OCI-LY1 (cell line): ENCODE results near the gene SDC1.

Experiments used
- H2AFZ ChIP-seq: fragments of 200-600 bp; sonication (generic), shearing (Covaris generic); 2 replicates; pipeline ENCODE4 v1.6.0; 2014; ENCODE audit warnings: antibody characterized with exemption, mild to moderate bottlenecking, low read length
- H3F3A ChIP-seq: fragments of 200-600 bp; sonication (generic), shearing (Covaris generic); 2 replicates; pipeline ENCODE4 v1.6.0; 2014; ENCODE audit warnings: mild to moderate bottlenecking, antibody characterized with exemption, low read length, moderate library complexity; ENCODE audit not compliant: insufficient read depth
- H3K27ac ChIP-seq: fragments of 200-600 bp; sonication (generic); 2 replicates; pipeline ENCODE4 v1.5.1; 2014; ENCODE audit warnings: low read length, mixed run types, mild to moderate bottlenecking, low read depth; ENCODE audit not compliant: poor library complexity, severe bottlenecking
- H3K27me3 ChIP-seq: fragments of 200-600 bp; sonication (generic); 2 replicates; pipeline ENCODE4 v1.6.0; 2014; ENCODE audit warnings: antibody characterized with exemption, mild to moderate bottlenecking, low read length, moderate library complexity; ENCODE audit not compliant: insufficient read depth
- H3K36me3 ChIP-seq: fragments of 200-600 bp; sonication (generic); 2 replicates; pipeline ENCODE4 v1.6.1; 2014; ENCODE audit warnings: mild to moderate bottlenecking, antibody characterized with exemption, low read length, moderate library complexity, mixed read lengths; ENCODE audit not compliant: insufficient read depth
- H3K4me1 ChIP-seq: fragments of 200-600 bp; sonication (generic); 2 replicates; pipeline ENCODE4 v1.5.1; 2014; ENCODE audit warnings: mild to moderate bottlenecking, low read length, moderate library complexity; ENCODE audit not compliant: insufficient read depth, severe bottlenecking
- H3K4me2 ChIP-seq: fragments of 200-600 bp; sonication (generic), shearing (Covaris generic); 2 replicates; pipeline ENCODE4 v1.6.1; 2014; ENCODE audit warnings: low read length
- H3K4me3 ChIP-seq: fragments of 200-600 bp; sonication (generic); 2 replicates; pipeline ENCODE4 v1.5.1; 2014; ENCODE audit warnings: low read length, low read depth, mild to moderate bottlenecking, mixed read lengths; ENCODE audit not compliant: poor library complexity, severe bottlenecking
- H3K79me2 ChIP-seq: fragments of 200-600 bp; shearing (Covaris generic); 2 replicates; pipeline ENCODE4 v1.6.1; 2016; ENCODE audit warnings: mixed run types, low read length, mixed read lengths; ENCODE audit not compliant: insufficient read depth
- H3K9ac ChIP-seq: fragments of 200-600 bp; sonication (generic), shearing (Covaris generic); 2 replicates; pipeline ENCODE4 v1.6.1; 2014; ENCODE audit warnings: mild to moderate bottlenecking, low read length, mixed read lengths
- H3K9me2 ChIP-seq: fragments of 200-600 bp; sonication (generic), shearing (Covaris generic); 2 replicates; pipeline ENCODE4 v1.6.1; 2014; ENCODE audit warnings: low read depth, mild to moderate bottlenecking, low read length, mixed read lengths
- H3K9me3 ChIP-seq: fragments of 200-600 bp; shearing (Covaris generic); 2 replicates; pipeline ENCODE4 v1.6.1; 2014; ENCODE audit warnings: low read length, mixed read lengths
- H4K20me1 ChIP-seq: fragments of 200-600 bp; sonication (generic), shearing (Covaris generic); 2 replicates; pipeline ENCODE4 v1.6.0; 2016; ENCODE audit warnings: mild to moderate bottlenecking, low read length; ENCODE audit not compliant: insufficient read depth
- EZH2 ChIP-seq: fragments of 200-600 bp; sonication (generic), shearing (Covaris generic); IDR thresholded peaks from 2 replicates; pipeline ENCODE4 v1.8.0; 2017; ENCODE audit warnings: borderline replicate concordance, mixed run types, mild to moderate bottlenecking, antibody characterized with exemption, low read length, moderate library complexity, mixed read lengths
- TF ChIP-seq, protein P1 (sequence below): fragments of 200-600 bp; sonication (generic), shearing (Covaris generic); IDR thresholded peaks from 2 replicates; pipeline ENCODE4 v1.5.1; 2017; ENCODE audit warnings: mild to moderate bottlenecking, antibody characterized with exemption, low read length, moderate library complexity, mixed read lengths

SDC1 gene

GRCh38 chr2:20178249-20178607, 46.7 kb downstream of the SDC1 start:
- Histone ChIP-seq H4K20me1 (no peaks in the 10 kb centered on the region), H2AFZ (no peak overlapping the region), H3K36me3 (no peaks in the 10 kb centered on the region), H3F3A (no peaks in the 10 kb centered on the region), H3K27ac (no peak overlapping the region), H3K9me3 (no peaks in the 10 kb centered on the region), H3K27me3 (peaks cover 4% of the 10 kb centered on the region; the same call in 1 of the 2 replicates), H3K4me3 (no peak overlapping the region), H3K4me2 (no peak overlapping the region), H3K9me2 (no peaks in the 10 kb centered on the region), H3K4me1 (no peaks in the 10 kb centered on the region), H3K79me2 (no peaks in the 10 kb centered on the region), H3K9ac (no peak overlapping the region)
- TF ChIP-seq, protein P1, sequence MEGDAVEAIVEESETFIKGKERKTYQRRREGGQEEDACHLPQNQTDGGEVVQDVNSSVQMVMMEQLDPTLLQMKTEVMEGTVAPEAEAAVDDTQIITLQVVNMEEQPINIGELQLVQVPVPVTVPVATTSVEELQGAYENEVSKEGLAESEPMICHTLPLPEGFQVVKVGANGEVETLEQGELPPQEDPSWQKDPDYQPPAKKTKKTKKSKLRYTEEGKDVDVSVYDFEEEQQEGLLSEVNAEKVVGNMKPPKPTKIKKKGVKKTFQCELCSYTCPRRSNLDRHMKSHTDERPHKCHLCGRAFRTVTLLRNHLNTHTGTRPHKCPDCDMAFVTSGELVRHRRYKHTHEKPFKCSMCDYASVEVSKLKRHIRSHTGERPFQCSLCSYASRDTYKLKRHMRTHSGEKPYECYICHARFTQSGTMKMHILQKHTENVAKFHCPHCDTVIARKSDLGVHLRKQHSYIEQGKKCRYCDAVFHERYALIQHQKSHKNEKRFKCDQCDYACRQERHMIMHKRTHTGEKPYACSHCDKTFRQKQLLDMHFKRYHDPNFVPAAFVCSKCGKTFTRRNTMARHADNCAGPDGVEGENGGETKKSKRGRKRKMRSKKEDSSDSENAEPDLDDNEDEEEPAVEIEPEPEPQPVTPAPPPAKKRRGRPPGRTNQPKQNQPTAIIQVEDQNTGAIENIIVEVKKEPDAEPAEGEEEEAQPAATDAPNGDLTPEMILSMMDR = no peak
- TF ChIP-seq EZH2 = no peak

GRCh38 chr2:20177556-20178248, 47.2 kb downstream of the SDC1 start:
- Histone ChIP-seq H3K27me3 (peaks cover 8% of the 10 kb centered on the region; the same call in 1 of the 2 replicates), H3K27ac (no peak overlapping the region), H3K36me3 (no peaks in the 10 kb centered on the region), H2AFZ (no peak overlapping the region), H3K4me2 (no peak overlapping the region), H3K9ac (no peak overlapping the region), H3K9me2 (no peaks in the 10 kb centered on the region), H3K9me3 (no peaks in the 10 kb centered on the region), H4K20me1 (no peaks in the 10 kb centered on the region), H3K4me1 (no peaks in the 10 kb centered on the region), H3F3A (no peaks in the 10 kb centered on the region), H3K79me2 (no peaks in the 10 kb centered on the region), H3K4me3 (no peak overlapping the region)
- TF ChIP-seq, protein P1 = no peak
- TF ChIP-seq EZH2 = no peak

DNA sequence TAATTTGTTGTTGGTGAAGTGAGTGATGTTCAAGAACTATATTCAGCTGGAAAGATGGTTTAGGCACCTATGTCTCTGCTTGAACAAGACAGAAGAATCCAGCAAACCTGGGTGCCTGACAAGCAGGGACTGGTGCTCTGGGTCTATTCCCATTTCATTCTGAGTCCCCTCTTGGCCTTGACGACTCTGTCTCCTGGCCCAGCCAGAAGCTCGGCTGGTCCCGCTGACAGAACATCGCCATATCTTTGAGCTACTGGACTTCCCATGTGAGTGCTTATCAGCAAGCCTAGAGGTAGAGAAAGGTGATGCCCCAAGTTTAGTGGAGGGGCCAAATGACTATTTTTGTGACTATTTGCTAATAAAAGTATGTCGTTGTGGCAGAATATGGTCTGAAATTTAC, 48.2 kb downstream of the SDC1 start:
- Histone ChIP-seq H3K27ac (no peak overlapping the region), H3F3A (no peaks in the 10 kb centered on the region)

GRCh38 chr2:20175931-20176330, 49.0 kb downstream of the SDC1 start:
- H3K4me2 ChIP-seq = no peak overlapping the region
- no peak overlapping the region for H3K4me3 ChIP-seq
- 0 out of 2 replicates have a peak, but pooled peaks cover 8% of the 10 kb centered on the region for H3K27me3 ChIP-seq
- H3K4me1 ChIP-seq = no peaks in the 10 kb centered on the region
- H4K20me1 ChIP-seq = no peaks in the 10 kb centered on the region
- H3K27ac ChIP-seq = no peak overlapping the region
- H3K9me3 ChIP-seq = no peaks in the 10 kb centered on the region
- no peaks in the 10 kb centered on the region for H3K79me2 ChIP-seq
- H2AFZ ChIP-seq = no peak overlapping the region
- H3K9me2 ChIP-seq = no peaks in the 10 kb centered on the region
- no peaks in the 10 kb centered on the region for H3F3A ChIP-seq
- TF ChIP-seq, protein P1 = no peak
- TF ChIP-seq EZH2 = no peak
- no peaks in the 10 kb centered on the region for H3K36me3 ChIP-seq
- H3K9ac ChIP-seq = no peak overlapping the region

More for the DNA sequence above, 48.2 kb downstream of the SDC1 start:
- Histone ChIP-seq H3K4me3 (no peak overlapping the region), H3K4me1 (no peaks in the 10 kb centered on the region), H3K79me2 (no peaks in the 10 kb centered on the region), H4K20me1 (no peaks in the 10 kb centered on the region), H3K36me3 (no peaks in the 10 kb centered on the region), H2AFZ (no peak overlapping the region), H3K9me3 (no peaks in the 10 kb centered on the region), H3K9ac (no peak overlapping the region), H3K27me3 (0 out of 2 replicates have a peak, but pooled peaks cover 8% of the 10 kb centered on the region), H3K4me2 (no peak overlapping the region), H3K9me2 (no peaks in the 10 kb centered on the region)
- TF ChIP-seq EZH2 = no peak
